Left lung (tissue), 10 donors: ENCODE data around the gene PPIG. TPM values are rescaled to one million over a fixed set of nuclear protein-coding genes. Genes with fewer than 3 reads are reported as not detected.

Experiments used
- ATAC-seq: fragments of 200-7000 bp; cut with Tn5 transposase; one replicate; pipeline ENCODE4 v1.9.1; 2020; ENCODE audit warnings: moderate library complexity
- DNase-seq, 4 donors: peaks; one replicate each; pipeline ENCODE4 v3.0.0-alpha.2; 2013 to 2020
- H3K27ac ChIP-seq, 2 donors: fragments of 200-600 bp; sonication (generic) in 1 of 2; one replicate each; pipeline versions ENCODE4 v1.5.0 to v1.8.0; 2020 to 2021
- H3K27me3 ChIP-seq, 2 donors: fragments of 200-600 bp; sonication (generic) in 1 of 2; one replicate each; pipeline versions ENCODE4 v1.5.0 to v1.8.0; 2020 to 2021
- H3K36me3 ChIP-seq, 2 donors: fragments of 200-600 bp; sonication (generic) in 1 of 2; one replicate each; pipeline versions ENCODE4 v1.5.0 to v1.8.0; 2020 to 2021
- H3K4me1 ChIP-seq, 2 donors: fragments of 200-600 bp; one replicate each; pipeline ENCODE4 v1.8.0; 2021
- H3K4me3 ChIP-seq, 2 donors: fragments of 200-600 bp; sonication (generic) in 1 of 2; one replicate each; pipeline versions ENCODE4 v1.5.0 to v1.8.0; 2020 to 2021; ENCODE audit warnings: mild to moderate bottlenecking in 1 of 2
- H3K9me3 ChIP-seq, 2 donors: fragments of 200-600 bp; sonication (generic) in 1 of 2; one replicate each; pipeline versions ENCODE4 v1.5.0 to v1.8.0; 2020 to 2021
- CTCF ChIP-seq, 2 donors: fragments of 200-600 bp; sonication (generic) in 1 of 2; IDR thresholded peaks; one replicate each; pipeline versions ENCODE4 v1.5.0 to v1.8.0; 2021; ENCODE audit warnings: antibody characterized with exemption in 2 of 2
- intact Hi-C, 2 donors: fragments of 100-400 bp; cut with DNase I; formaldehyde crosslinking; loops; one replicate each; pipeline versions ENCODE4 v1.11.2 to v1.14.2; 2022
- polyA plus RNA-seq, 6 donors: library from polyadenylated mRNA; unstranded; fragments of 120-200 nt; gene quantifications; one replicate each; pipeline ENCODE4 v1.2.1, GENCODE V29; 2013; ENCODE audit not compliant: insufficient read length in 6 of 6
- total RNA-seq, 2 donors: library from RNA; stranded (reverse); fragmentation: NEBNext Ultra II Directional; extraction: Animal tissue kit (Norgen Biotek cat#: 25700); gene quantifications; one replicate each; pipeline ENCODE4 v1.2.1, GENCODE V29; 2021
- donor health status: DM: no; HTN: yes; CAD: no.
- donor health status: DM: no; HTN: no; CAD: no.

Gene PPIG
- total and polyA plus RNA-seq, 8 donors = 40.8 to 102 (median 85.2) TPM

- DNase-seq (no peak), ATAC-seq (no peak)
- Histone ChIP-seq H3K27ac (no peak overlapping the region), H3K27me3 (no peaks in the 10 kb centered on the region), H3K4me3 (no peak overlapping the region), H3K9me3 (no peaks in the 10 kb centered on the region), H3K36me3 (no peaks in the 10 kb centered on the region), H3K4me1 (no peaks in the 10 kb centered on the region)
- intact Hi-C loops = no loop called here
- TF ChIP-seq CTCF (IDR thresholded peaks at IDR 0.05) = no peak
These were observed 86.1 kb downstream of the PPIG start for GRCh38 chr2:169670215-169670651.

GRCh38 chr2:169670937-169671336, 86.8 kb downstream of the PPIG start:
- Histone ChIP-seq H3K9me3 (no peaks in the 10 kb centered on the region), H3K36me3 (no peaks in the 10 kb centered on the region), H3K27ac (no peak overlapping the region), H3K4me3 (no peak overlapping the region), H3K4me1 (no peaks in the 10 kb centered on the region), H3K27me3 (no peaks in the 10 kb centered on the region)
- intact Hi-C loops = no loop called here
- TF ChIP-seq CTCF (IDR thresholded peaks at IDR 0.05) = no peak
- DNase-seq (no peak), ATAC-seq (no peak)

DNA sequence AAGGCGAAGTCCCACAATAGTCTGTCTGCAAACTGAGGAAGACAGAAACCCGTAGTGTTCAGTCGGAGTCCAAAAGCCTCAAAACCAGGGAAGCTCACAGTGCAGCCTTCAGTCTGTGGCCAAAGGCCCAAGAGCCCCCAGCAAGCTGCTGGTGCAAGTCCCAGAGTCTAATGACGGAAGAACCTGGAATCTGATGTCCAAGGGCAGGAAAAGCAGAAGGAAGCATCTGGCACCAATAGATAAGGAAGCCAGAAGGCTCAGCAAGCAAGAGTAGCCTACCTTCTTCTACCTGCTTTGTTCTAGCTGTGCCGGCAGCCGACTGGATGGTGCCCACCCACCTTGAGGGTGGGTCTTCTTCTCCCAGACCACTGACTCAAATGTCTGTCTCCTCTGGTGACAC, 88.3 kb downstream of the PPIG start:
- H3K36me3 ChIP-seq = no peaks in the 10 kb centered on the region
- no peak overlapping the region for H3K4me3 ChIP-seq
- DNase-seq (peak in 1 of 4 donors; percentile 36), ATAC-seq (no peak)
- intact Hi-C loops = no loop called here
- no peak overlapping the region for H3K27ac ChIP-seq
- TF ChIP-seq CTCF (IDR thresholded peaks at IDR 0.05) = no peak
- no peaks in the 10 kb centered on the region for H3K4me1 ChIP-seq
- no peaks in the 10 kb centered on the region for H3K9me3 ChIP-seq
- no peaks in the 10 kb centered on the region for H3K27me3 ChIP-seq

DNA sequence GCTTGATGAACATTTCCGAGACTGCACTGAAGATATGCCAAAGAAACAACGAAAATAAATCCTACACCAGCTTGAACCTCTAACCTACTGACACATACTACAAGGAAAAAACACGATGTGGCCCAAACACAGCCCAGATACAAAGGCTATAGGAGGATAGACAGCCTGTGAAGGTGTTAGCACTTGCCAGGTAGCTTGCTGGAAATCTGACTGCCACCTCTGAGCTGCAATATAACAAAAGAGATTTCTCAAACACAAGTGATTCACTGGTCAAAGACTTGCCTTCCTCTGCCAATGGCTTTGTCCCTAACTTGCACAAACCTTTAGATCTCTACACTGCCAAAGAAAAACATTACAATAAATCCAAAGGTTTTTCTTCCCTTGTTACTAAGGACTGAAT, 89.0 kb downstream of the PPIG start:
- Histone ChIP-seq H3K9me3 (no peaks in the 10 kb centered on the region), H3K4me1 (no peaks in the 10 kb centered on the region), H3K27me3 (no peaks in the 10 kb centered on the region), H3K4me3 (no peak overlapping the region), H3K36me3 (no peaks in the 10 kb centered on the region), H3K27ac (no peak overlapping the region)
- intact Hi-C loops = no loop called here
- DNase-seq (no peak), ATAC-seq (no peak)
- TF ChIP-seq CTCF (IDR thresholded peaks at IDR 0.05) = no peak

- Histone ChIP-seq H3K27ac (no peak overlapping the region), H3K36me3 (no peaks in the 10 kb centered on the region), H3K4me1 (no peaks in the 10 kb centered on the region), H3K9me3 (no peaks in the 10 kb centered on the region), H3K4me3 (no peak overlapping the region), H3K27me3 (no peaks in the 10 kb centered on the region)
- DNase-seq = no peak
- TF ChIP-seq CTCF (IDR thresholded peaks at IDR 0.05) = no peak
- ATAC-seq = no peak
- intact Hi-C loops = no loop called here
These were observed 89.8 kb downstream of the PPIG start for GRCh38 chr2:169673921-169674320.
